HG03439 (cell line): Measurements from ENCODE around the gene BRD9.
A peak's percentile ranks its signal among the peaks of the same experiment; 100 is the strongest.

Source experiments
- ATAC-seq: cut with Tn5 transposase; IDR thresholded peaks from one replicate; pipeline ENCODE4 v1.9.1; 2021; ENCODE audit warnings: mild to moderate bottlenecking, moderate library complexity; ENCODE audit not compliant: unreplicated experiment

BRD9 gene

GRCh38 chr5:905139-905642, 12.6 kb upstream of the BRD9 start:
- no peak for ATAC-seq

- ATAC-seq = no peak
Measured at GRCh38 chr5:903756-904096, 11.1 kb upstream of the BRD9 start.

- ATAC-seq = no peak
Measured at GRCh38 chr5:902129-902916, 9.7 kb upstream of the BRD9 start.

- no peak for ATAC-seq
Measured at GRCh38 chr5:900781-901180, 8.2 kb upstream of the BRD9 start.

GRCh38 chr5:893711-894110, 1.1 kb upstream of the BRD9 start:
- ATAC-seq = no peak

- peak; percentile 25 for ATAC-seq
Measured at GRCh38 chr5:893137-893506, 521 bp upstream of the BRD9 start.

- ATAC-seq = no peak
Measured at GRCh38 chr5:891837-892393, 686 bp downstream of the BRD9 start.

- ATAC-seq = no peak
Measured at GRCh38 chr5:891117-891836, 1.3 kb downstream of the BRD9 start.

GRCh38 chr5:889075-889710, 3.4 kb downstream of the BRD9 start:
- ATAC-seq = no peak

GRCh38 chr5:888638-889035, 4.0 kb downstream of the BRD9 start:
- ATAC-seq = no peak

- no peak for ATAC-seq
Measured at GRCh38 chr5:887947-888637, 4.5 kb downstream of the BRD9 start.

GRCh38 chr5:886716-887325, 5.8 kb downstream of the BRD9 start:
- no peak for ATAC-seq

GRCh38 chr5:886036-886435, 6.6 kb downstream of the BRD9 start:
- ATAC-seq = no peak

- no peak for ATAC-seq
Measured at GRCh38 chr5:885529-885928, 7.1 kb downstream of the BRD9 start.

GRCh38 chr5:885127-885442, 7.5 kb downstream of the BRD9 start:
- ATAC-seq = no peak

- ATAC-seq = no peak
Measured at GRCh38 chr5:884345-885126, 8.1 kb downstream of the BRD9 start.

- ATAC-seq = no peak
Measured at GRCh38 chr5:883475-884181, 9.0 kb downstream of the BRD9 start.

- ATAC-seq = no peak
Measured at GRCh38 chr5:882253-883183, 10.1 kb downstream of the BRD9 start.
